SK-N-SH treated with all-trans-retinoic acid at 6 μM for 48 hours (cell line): ENCODE results near the gene LIME1.

ENCODE experiments used
- ARNTL ChIP-seq: fragments of 450-650 bp; formaldehyde crosslinking; IDR thresholded peaks from 2 replicates; pipeline ENCODE4 v1.5.0; 2020; ENCODE audit warnings: low read depth, mild to moderate bottlenecking, moderate library complexity, borderline replicate concordance
- BACH2 ChIP-seq: fragments of 250-450 bp; sonication (Bioruptor Pico); IDR thresholded peaks from 2 replicates; pipeline ENCODE4 v1.9.0; 2021; ENCODE audit warnings: mild to moderate bottlenecking, borderline replicate concordance
- CSDC2 ChIP-seq: fragments of 250-450 bp; sonication (Bioruptor Pico); IDR thresholded peaks from 2 replicates; pipeline ENCODE4 v1.5.0; 2020; ENCODE audit warnings: mild to moderate bottlenecking, moderate library complexity
- CSRNP3 ChIP-seq: fragments of 250-450 bp; sonication (Bioruptor Pico); IDR thresholded peaks from 2 replicates; pipeline ENCODE4 v1.5.1; 2021; ENCODE audit warnings: mild to moderate bottlenecking, moderate library complexity
- ESRRG ChIP-seq: fragments of 250-450 bp; sonication (Bioruptor Pico); IDR thresholded peaks from 2 replicates; pipeline ENCODE4 v1.6.1; 2021; ENCODE audit warnings: mild to moderate bottlenecking
- RARB ChIP-seq: fragments of 250-450 bp; sonication (Bioruptor Pico); IDR thresholded peaks from 2 replicates; pipeline ENCODE4 v1.8.0; 2021; ENCODE audit warnings: mild to moderate bottlenecking, moderate library complexity
- SNAI2 ChIP-seq: fragments of 250-450 bp; sonication (Bioruptor Pico); IDR thresholded peaks from 2 replicates; pipeline ENCODE4 v1.5.0; 2020; ENCODE audit warnings: mild to moderate bottlenecking, moderate library complexity
- ZFP30 ChIP-seq: fragments of 450-650 bp; formaldehyde crosslinking; IDR thresholded peaks from 2 replicates; pipeline ENCODE4 v1.5.0; 2022; ENCODE audit warnings: mild to moderate bottlenecking, moderate library complexity
- ZNF8 ChIP-seq: fragments of 450-650 bp; formaldehyde crosslinking; IDR thresholded peaks from 2 replicates; pipeline ENCODE4 v1.5.0; 2020; ENCODE audit warnings: mild to moderate bottlenecking, moderate library complexity
- TF ChIP-seq, protein P1 (sequence below): fragments of 250-450 bp; sonication (Bioruptor Pico); IDR thresholded peaks from 2 replicates; pipeline ENCODE4 v1.8.0; 2020; ENCODE audit warnings: mild to moderate bottlenecking, moderate library complexity, borderline replicate concordance
- TF ChIP-seq, protein P2 (sequence below): fragments of 250-450 bp; sonication (Bioruptor Pico); IDR thresholded peaks from 2 replicates; pipeline ENCODE4 v1.5.0; 2020; ENCODE audit warnings: mild to moderate bottlenecking, moderate library complexity
- TF ChIP-seq, protein P3 (sequence below): fragments of 250-450 bp; sonication (Bioruptor Pico); IDR thresholded peaks from 2 replicates; pipeline ENCODE4 v1.5.1; 2020; ENCODE audit warnings: low read depth, mild to moderate bottlenecking, moderate library complexity

GRCh38 chr20:63740627-63741353 lies 4.3 kb downstream of the LIME1 start:
- no peak for TF ChIP-seq CSRNP3 (CRISPR knock-in tag)
- TF ChIP-seq ZFP30 = no peak
- TF ChIP-seq ESRRG (CRISPR knock-in tag) = no peak
- TF ChIP-seq, protein P1, sequence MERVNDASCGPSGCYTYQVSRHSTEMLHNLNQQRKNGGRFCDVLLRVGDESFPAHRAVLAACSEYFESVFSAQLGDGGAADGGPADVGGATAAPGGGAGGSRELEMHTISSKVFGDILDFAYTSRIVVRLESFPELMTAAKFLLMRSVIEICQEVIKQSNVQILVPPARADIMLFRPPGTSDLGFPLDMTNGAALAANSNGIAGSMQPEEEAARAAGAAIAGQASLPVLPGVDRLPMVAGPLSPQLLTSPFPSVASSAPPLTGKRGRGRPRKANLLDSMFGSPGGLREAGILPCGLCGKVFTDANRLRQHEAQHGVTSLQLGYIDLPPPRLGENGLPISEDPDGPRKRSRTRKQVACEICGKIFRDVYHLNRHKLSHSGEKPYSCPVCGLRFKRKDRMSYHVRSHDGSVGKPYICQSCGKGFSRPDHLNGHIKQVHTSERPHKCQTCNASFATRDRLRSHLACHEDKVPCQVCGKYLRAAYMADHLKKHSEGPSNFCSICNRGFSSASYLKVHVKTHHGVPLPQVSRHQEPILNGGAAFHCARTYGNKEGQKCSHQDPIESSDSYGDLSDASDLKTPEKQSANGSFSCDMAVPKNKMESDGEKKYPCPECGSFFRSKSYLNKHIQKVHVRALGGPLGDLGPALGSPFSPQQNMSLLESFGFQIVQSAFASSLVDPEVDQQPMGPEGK (CRISPR knock-in tag) = no peak; the same call in 1 of the 2 replicates
- TF ChIP-seq SNAI2 (CRISPR knock-in tag) = no peak
- no peak for TF ChIP-seq ARNTL (CRISPR knock-in tag)
- TF ChIP-seq RARB = no peak
- TF ChIP-seq, protein P2, sequence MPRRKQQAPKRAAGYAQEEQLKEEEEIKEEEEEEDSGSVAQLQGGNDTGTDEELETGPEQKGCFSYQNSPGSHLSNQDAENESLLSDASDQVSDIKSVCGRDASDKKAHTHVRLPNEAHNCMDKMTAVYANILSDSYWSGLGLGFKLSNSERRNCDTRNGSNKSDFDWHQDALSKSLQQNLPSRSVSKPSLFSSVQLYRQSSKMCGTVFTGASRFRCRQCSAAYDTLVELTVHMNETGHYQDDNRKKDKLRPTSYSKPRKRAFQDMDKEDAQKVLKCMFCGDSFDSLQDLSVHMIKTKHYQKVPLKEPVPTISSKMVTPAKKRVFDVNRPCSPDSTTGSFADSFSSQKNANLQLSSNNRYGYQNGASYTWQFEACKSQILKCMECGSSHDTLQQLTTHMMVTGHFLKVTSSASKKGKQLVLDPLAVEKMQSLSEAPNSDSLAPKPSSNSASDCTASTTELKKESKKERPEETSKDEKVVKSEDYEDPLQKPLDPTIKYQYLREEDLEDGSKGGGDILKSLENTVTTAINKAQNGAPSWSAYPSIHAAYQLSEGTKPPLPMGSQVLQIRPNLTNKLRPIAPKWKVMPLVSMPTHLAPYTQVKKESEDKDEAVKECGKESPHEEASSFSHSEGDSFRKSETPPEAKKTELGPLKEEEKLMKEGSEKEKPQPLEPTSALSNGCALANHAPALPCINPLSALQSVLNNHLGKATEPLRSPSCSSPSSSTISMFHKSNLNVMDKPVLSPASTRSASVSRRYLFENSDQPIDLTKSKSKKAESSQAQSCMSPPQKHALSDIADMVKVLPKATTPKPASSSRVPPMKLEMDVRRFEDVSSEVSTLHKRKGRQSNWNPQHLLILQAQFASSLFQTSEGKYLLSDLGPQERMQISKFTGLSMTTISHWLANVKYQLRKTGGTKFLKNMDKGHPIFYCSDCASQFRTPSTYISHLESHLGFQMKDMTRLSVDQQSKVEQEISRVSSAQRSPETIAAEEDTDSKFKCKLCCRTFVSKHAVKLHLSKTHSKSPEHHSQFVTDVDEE (CRISPR knock-in tag) = 0 out of 2 replicates have a peak, but pooled peaks have one; percentile 13
- no peak for TF ChIP-seq BACH2
- TF ChIP-seq, protein P3, sequence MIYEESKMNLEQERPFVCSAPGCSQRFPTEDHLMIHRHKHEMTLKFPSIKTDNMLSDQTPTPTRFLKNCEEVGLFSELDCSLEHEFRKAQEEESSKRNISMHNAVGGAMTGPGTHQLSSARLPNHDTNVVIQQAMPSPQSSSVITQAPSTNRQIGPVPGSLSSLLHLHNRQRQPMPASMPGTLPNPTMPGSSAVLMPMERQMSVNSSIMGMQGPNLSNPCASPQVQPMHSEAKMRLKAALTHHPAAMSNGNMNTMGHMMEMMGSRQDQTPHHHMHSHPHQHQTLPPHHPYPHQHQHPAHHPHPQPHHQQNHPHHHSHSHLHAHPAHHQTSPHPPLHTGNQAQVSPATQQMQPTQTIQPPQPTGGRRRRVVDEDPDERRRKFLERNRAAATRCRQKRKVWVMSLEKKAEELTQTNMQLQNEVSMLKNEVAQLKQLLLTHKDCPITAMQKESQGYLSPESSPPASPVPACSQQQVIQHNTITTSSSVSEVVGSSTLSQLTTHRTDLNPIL (CRISPR knock-in tag) = no peak
- TF ChIP-seq CSDC2 = no peak
- TF ChIP-seq ZNF8 (CRISPR knock-in tag) = no peak
